ENCODE data around the gene DNAH7. TPM values are rescaled to one million over a fixed set of nuclear protein-coding genes. Genes with fewer than 3 reads are reported as not detected.

DNAH7 gene
- total and polyA plus RNA-seq, 8 donors, result 0.15 to 48.1 (median 0.98) TPM

DNA sequence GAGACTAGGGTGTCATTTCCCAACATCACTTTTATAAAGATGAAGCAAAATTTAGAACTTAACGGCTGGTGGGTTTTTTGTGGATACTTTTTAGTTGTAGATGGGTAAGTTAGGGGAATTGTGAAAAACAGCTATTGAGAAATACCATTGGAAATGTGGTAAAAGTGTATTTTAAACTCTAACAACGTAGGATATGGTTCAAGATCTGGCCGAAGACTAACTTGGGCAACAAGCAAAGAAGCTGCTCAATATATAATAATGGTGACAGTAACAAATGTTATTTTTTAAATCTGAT lies 1.6 kb downstream of the DNAH7 start:
- TF ChIP-seq POLR2AphosphoS5 (IDR thresholded peaks at IDR 0.05) (no peak), EP300 (IDR thresholded peaks at IDR 0.05) (no peak), POLR2A (IDR thresholded peaks at IDR 0.05) (no peak), CTCF (IDR thresholded peaks at IDR 0.05) (no peak)
- no peaks in the 10 kb centered on the region for H3K27me3 ChIP-seq
- no peak overlapping the region for H3K27ac ChIP-seq
- peaks cover 0 to 20% (median 9%) of the 10 kb centered on the region in 4 donors for H3K4me1 ChIP-seq
- WGBS, 5 donors, result 12 to 20% (median 17%) methylated on average over 3 of the region's 3 CpGs
- no peak for DNase-seq
- no peaks in the 10 kb centered on the region for H3K9me3 ChIP-seq
- intact Hi-C loops (cut with DNase I; ENCODE audit: low total_unique reads), result no loop called here
- H3K36me3 ChIP-seq, result no peaks in the 10 kb centered on the region
- H3K4me3 ChIP-seq, result no peak overlapping the region

- WGBS, 5 donors, result 36 to 43% (median 40%) methylated on average over 3 of the region's 3 CpGs
- Histone ChIP-seq H3K36me3 (no peaks in the 10 kb centered on the region), H3K27me3 (no peaks in the 10 kb centered on the region), H3K4me3 (no peak overlapping the region), H3K4me1 (peaks cover 0 to 20% (median 9%) of the 10 kb centered on the region in 4 donors), H3K9me3 (no peaks in the 10 kb centered on the region), H3K27ac (no peak overlapping the region)
- intact Hi-C loops (cut with DNase I; ENCODE audit: low total_unique reads), result no loop called here
- TF ChIP-seq EP300 (IDR thresholded peaks at IDR 0.05), result no peak
- no peak for TF ChIP-seq POLR2A (IDR thresholded peaks at IDR 0.05)
- TF ChIP-seq CTCF (IDR thresholded peaks at IDR 0.05), result peak in 4 of 7 experiments; percentile 33 to 62 (median 47)
- DNase-seq, result peak in 1 of 2 donors; percentile 57
Measured at GRCh38 chr2:196066291-196067087, 2.1 kb downstream of the DNAH7 start.

DNA sequence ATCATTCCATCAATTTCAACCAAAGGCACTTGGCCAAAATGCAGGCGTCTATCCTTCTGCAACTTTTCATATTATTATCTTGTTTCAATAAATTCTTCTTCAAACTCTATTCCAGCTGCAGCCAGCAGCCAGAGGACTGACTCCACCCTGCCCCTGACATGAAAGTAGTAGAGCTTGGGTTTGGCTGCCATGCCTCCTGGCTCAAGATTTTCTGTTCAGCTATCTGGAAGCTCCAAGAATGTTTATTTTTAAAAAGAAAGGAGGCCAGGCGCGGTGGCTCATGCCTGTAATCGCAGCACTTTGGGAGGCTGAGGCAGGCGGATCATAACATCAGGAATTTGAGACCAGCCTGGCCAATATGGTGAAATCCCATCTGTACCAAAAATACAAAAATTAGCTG lies 4.9 kb downstream of the DNAH7 start:
- intact Hi-C loops (cut with DNase I; ENCODE audit: low total_unique reads), result no loop called here
- Histone ChIP-seq H3K27ac (no peak overlapping the region), H3K27me3 (no peaks in the 10 kb centered on the region), H3K4me3 (no peak overlapping the region), H3K4me1 (peaks cover 0 to 17% (median 8%) of the 10 kb centered on the region in 4 donors), H3K9me3 (no peaks in the 10 kb centered on the region), H3K36me3 (no peaks in the 10 kb centered on the region)
- DNase-seq, result no peak
- no peak for TF ChIP-seq POLR2AphosphoS5 (IDR thresholded peaks at IDR 0.05)
- TF ChIP-seq POLR2A (IDR thresholded peaks at IDR 0.05), result no peak
- TF ChIP-seq EP300 (IDR thresholded peaks at IDR 0.05), result no peak
- TF ChIP-seq CTCF (IDR thresholded peaks at IDR 0.05), result no peak
- 81 to 95% (median 89%) methylated on average over 5 of the region's 5 CpGs for WGBS, 5 donors

DNA sequence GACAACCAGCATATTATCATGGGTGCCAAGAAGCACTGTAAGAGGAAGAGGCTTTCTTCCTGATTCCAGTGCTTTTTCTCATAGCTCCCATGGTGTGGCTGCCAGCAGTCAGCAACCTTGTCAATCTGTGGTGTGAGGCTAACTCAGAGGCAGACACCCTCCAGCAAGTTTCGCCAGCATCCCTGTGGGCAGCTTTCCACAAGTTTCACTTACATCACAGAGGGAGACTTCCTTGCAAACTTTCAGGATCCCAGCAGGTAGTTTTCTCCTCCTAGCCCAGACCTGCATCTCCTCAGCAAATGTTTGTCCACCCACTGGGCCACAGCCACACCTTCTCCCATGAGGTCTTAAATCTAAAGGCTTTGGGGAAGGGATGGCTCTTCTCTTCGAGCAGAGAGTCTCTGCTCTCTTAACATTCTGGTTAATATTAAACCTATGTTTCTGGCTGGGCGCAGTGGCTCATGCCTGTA lies 9.1 kb downstream of the DNAH7 start:
- Histone ChIP-seq H3K4me3 (no peak overlapping the region), H3K27ac (no peak overlapping the region), H3K36me3 (no peaks in the 10 kb centered on the region), H3K9me3 (no peaks in the 10 kb centered on the region), H3K4me1 (no peaks in the 10 kb centered on the region), H3K27me3 (no peaks in the 10 kb centered on the region)
- TF ChIP-seq POLR2A (IDR thresholded peaks at IDR 0.05) (no peak), EP300 (IDR thresholded peaks at IDR 0.05) (no peak)
- WGBS, 5 donors, result 43 to 67% (median 56%) methylated on average over 2 to 3 of the region's 3 CpGs
- DNase-seq, result no peak
- intact Hi-C loops (cut with DNase I; ENCODE audit: low total_unique reads), result no loop called here

DNA sequence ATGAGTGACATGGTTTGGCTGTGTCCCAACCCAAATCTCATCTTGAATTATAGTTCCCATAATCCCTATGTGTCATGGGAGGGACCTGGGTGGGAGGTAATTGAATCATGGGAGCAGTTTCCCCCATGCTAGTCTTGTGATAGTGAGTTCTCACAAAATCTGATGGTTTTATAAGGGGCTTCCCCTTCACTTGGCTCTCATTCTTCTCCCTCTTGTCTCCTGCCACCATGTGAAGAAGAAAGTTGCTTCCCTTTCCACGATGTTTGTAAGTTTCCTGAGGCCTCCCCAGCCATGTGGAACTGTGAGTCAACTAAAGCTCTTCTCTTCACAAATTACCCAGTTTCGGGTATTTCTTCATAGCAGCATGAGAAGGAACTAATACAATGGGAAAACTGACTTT lies 14.0 kb downstream of the DNAH7 start:
- 81 to 88% (median 82%) methylated on average over 2 of the region's 2 CpGs for WGBS, 5 donors
- Histone ChIP-seq H3K36me3 (no peaks in the 10 kb centered on the region), H3K9me3 (no peaks in the 10 kb centered on the region), H3K4me3 (no peak overlapping the region), H3K4me1 (no peaks in the 10 kb centered on the region), H3K27me3 (no peaks in the 10 kb centered on the region), H3K27ac (no peak overlapping the region)
- DNase-seq, result no peak
- TF ChIP-seq EP300 (IDR thresholded peaks at IDR 0.05), result no peak
- no peak for TF ChIP-seq POLR2A (IDR thresholded peaks at IDR 0.05)
- TF ChIP-seq POLR2AphosphoS5 (IDR thresholded peaks at IDR 0.05), result no peak
- no peak for TF ChIP-seq CTCF (IDR thresholded peaks at IDR 0.05)
- intact Hi-C loops (cut with DNase I; ENCODE audit: low total_unique reads), result no loop called here
